ENCODE results near the gene LIMCH1. TPM values are rescaled to one million over a fixed set of nuclear protein-coding genes. Genes with fewer than 3 reads are reported as not detected.

LIMCH1 gene
- total RNA-seq, 4 donors from 2014 or later: 7.5 to 18.9 (median 10.7) TPM

GRCh38 chr4:41597494-41597893 is 59.5 kb downstream of the LIMCH1 start:
- no peak for DNase-seq (ENCODE audit: low spot score in 2 of 2)
- TF ChIP-seq POLR2A (IDR thresholded peaks at IDR 0.05) (no peak), CTCF (IDR thresholded peaks at IDR 0.05) (no peak)
- no peak overlapping the region for H3K4me3 ChIP-seq (ENCODE audit: low read depth, poor library complexity, severe bottlenecking)
- intact Hi-C loops (cut with DNase I; ENCODE audit: low total_unique reads): no loop called here

- intact Hi-C loops (cut with DNase I; ENCODE audit: low total_unique reads): no loop called here
- no peak for TF ChIP-seq CTCF (IDR thresholded peaks at IDR 0.05)
- no peak for TF ChIP-seq POLR2A (IDR thresholded peaks at IDR 0.05)
Measured at GRCh38 chr4:41598580-41598979, 60.6 kb downstream of the LIMCH1 start.

GRCh38 chr4:41599192-41599786 is 61.3 kb downstream of the LIMCH1 start:
- no peak overlapping the region for H3K4me3 ChIP-seq (ENCODE audit: low read depth, poor library complexity, severe bottlenecking)
- intact Hi-C loops (cut with DNase I; ENCODE audit: low total_unique reads): no loop called here
- TF ChIP-seq CTCF (IDR thresholded peaks at IDR 0.05) (no peak), POLR2A (IDR thresholded peaks at IDR 0.05) (no peak)
- no peak for DNase-seq (ENCODE audit: low spot score in 2 of 2)

More at GRCh38 chr4:41598580-41598979, 60.6 kb downstream of the LIMCH1 start:
- 76 to 84% methylated on average over 2 of the region's 2 CpGs for WGBS, 2 donors
- DNase-seq (ENCODE audit: low spot score in 2 of 2): no peak
- H3K4me3 ChIP-seq (ENCODE audit: low read depth, poor library complexity, severe bottlenecking): no peak overlapping the region

- intact Hi-C loops (cut with DNase I; ENCODE audit: low total_unique reads): no loop called here
- DNase-seq (ENCODE audit: low spot score in 2 of 2): no peak
- WGBS, 2 donors: 76 to 84% methylated on average over 6 of the region's 6 CpGs
- no peak for TF ChIP-seq CTCF (IDR thresholded peaks at IDR 0.05)
- TF ChIP-seq POLR2A (IDR thresholded peaks at IDR 0.05): no peak
- no peak overlapping the region for H3K4me3 ChIP-seq (ENCODE audit: low read depth, poor library complexity, severe bottlenecking)
Measured at GRCh38 chr4:41600243-41600912, 62.4 kb downstream of the LIMCH1 start.

- DNase-seq (ENCODE audit: low spot score in 2 of 2): no peak
- intact Hi-C loops (cut with DNase I; ENCODE audit: low total_unique reads): no loop called here
- WGBS, 2 donors: 72 to 83% methylated on average over 1 of the region's 1 CpG
Measured at GRCh38 chr4:41601025-41601424, 63.1 kb downstream of the LIMCH1 start.

More at GRCh38 chr4:41601025-41601424, 63.1 kb downstream of the LIMCH1 start:
- TF ChIP-seq POLR2A (IDR thresholded peaks at IDR 0.05) (no peak), CTCF (IDR thresholded peaks at IDR 0.05) (no peak)
- H3K4me3 ChIP-seq (ENCODE audit: low read depth, poor library complexity, severe bottlenecking): no peak overlapping the region
